Neural crest cell (in vitro differentiated cells): Measurements from ENCODE around the gene RFX2. TPM values are rescaled to one million over a fixed set of nuclear protein-coding genes. Genes with fewer than 3 reads are reported as not detected.
A peak's percentile ranks its signal among the peaks of the same experiment; 100 is the strongest.

Experiments
- DNase-seq: peaks from one replicate; pipeline ENCODE4 v3.0.0; 2021; ENCODE audit warnings: low read depth, mixed read lengths, low spot score
- H3K27ac Mint-ChIP-seq: one replicate; pipeline ENCODE4 v1.8.0; 2021; ENCODE audit warnings: mild to moderate bottlenecking, mixed read lengths; ENCODE audit not compliant: unreplicated experiment
- H3K27me3 Mint-ChIP-seq: 2 replicates; pipeline ENCODE4 v1.8.0; 2021; ENCODE audit warnings: low read depth, mild to moderate bottlenecking, mixed read lengths
- H3K36me3 Mint-ChIP-seq: 2 replicates; pipeline ENCODE4 v1.8.0; 2021; ENCODE audit warnings: low read depth, mild to moderate bottlenecking, mixed read lengths
- H3K4me1 Mint-ChIP-seq: 2 replicates; pipeline ENCODE4 v1.8.0; 2021; ENCODE audit warnings: mixed read lengths
- H3K4me3 Mint-ChIP-seq: one replicate; pipeline ENCODE4 v1.8.0; 2021; ENCODE audit warnings: mild to moderate bottlenecking, mixed read lengths
- H3K9me3 Mint-ChIP-seq: 2 replicates; pipeline ENCODE4 v1.8.0; 2021; ENCODE audit warnings: mixed read lengths
- CTCF ChIP-seq: fragments of 200-600 bp; sonication (generic); conservative IDR thresholded peaks from 2 replicates; pipeline ENCODE4 v1.5.0; 2021; ENCODE audit warnings: antibody characterized with exemption, mild to moderate bottlenecking
- total RNA-seq: library from RNA; stranded (reverse); gene quantifications from 2 replicates; pipeline ENCODE4 v1.2.1, GENCODE V29; 2021

The RFX2 gene
- total RNA-seq, 1 donor from 2014 or later, result 17.2 TPM

GRCh38 chr19:6071875-6072274 lies 38.4 kb downstream of the RFX2 start:
- H3K36me3 Mint-ChIP-seq, result peaks cover 6% of the 10 kb centered on the region
- peak overlapping the region; percentile 53 for H3K27ac Mint-ChIP-seq
- no peak for DNase-seq
- peaks cover 5% of the 10 kb centered on the region for H3K9me3 Mint-ChIP-seq
- H3K27me3 Mint-ChIP-seq, result no peaks in the 10 kb centered on the region
- H3K4me3 Mint-ChIP-seq, result no peak overlapping the region
- peaks cover 51% of the 10 kb centered on the region for H3K4me1 Mint-ChIP-seq
- no peak for TF ChIP-seq CTCF

- Mint-ChIP-seq H3K27ac (no peak overlapping the region), H3K27me3 (no peaks in the 10 kb centered on the region), H3K4me3 (no peak overlapping the region), H3K4me1 (peaks cover 55% of the 10 kb centered on the region), H3K36me3 (peaks cover 6% of the 10 kb centered on the region), H3K9me3 (peaks cover 5% of the 10 kb centered on the region)
- no peak for DNase-seq
- no peak for TF ChIP-seq CTCF
Measured at GRCh38 chr19:6070720-6071485, 39.4 kb downstream of the RFX2 start.

GRCh38 chr19:6070207-6070681 lies 40.1 kb downstream of the RFX2 start:
- TF ChIP-seq CTCF, result no peak
- Mint-ChIP-seq H3K4me1 (peaks cover 57% of the 10 kb centered on the region), H3K27ac (no peak overlapping the region)

DNA sequence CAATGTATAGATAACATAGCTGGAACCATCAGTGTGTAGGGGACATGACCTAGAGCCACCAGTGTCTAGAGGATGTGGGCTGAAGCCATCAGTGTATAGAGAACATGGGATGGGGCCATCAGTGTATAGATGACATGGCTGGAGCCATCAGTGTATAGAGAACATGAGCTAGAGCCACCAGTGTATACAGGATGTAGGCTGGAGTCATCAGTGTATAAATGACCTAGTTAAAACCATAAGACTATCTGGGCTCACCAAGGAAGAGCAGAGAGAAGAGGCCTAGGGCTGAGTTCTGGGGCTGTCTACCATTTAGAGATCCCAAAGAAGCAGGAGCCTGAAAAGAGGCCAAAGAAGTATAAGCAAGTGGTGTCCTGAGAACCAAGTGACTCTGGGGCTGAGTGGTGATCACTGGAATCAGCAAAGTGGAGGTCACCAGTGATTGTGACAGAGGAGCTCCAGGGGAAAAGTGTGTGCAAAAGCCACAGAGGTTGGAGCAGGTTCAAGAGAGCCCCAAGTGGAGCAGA lies 41.0 kb downstream of the RFX2 start:
- Mint-ChIP-seq H3K36me3 (peaks cover 6% of the 10 kb centered on the region), H3K27ac (no peak overlapping the region), H3K9me3 (peaks cover 5% of the 10 kb centered on the region), H3K4me3 (no peak overlapping the region), H3K4me1 (peaks cover 56% of the 10 kb centered on the region), H3K27me3 (no peaks in the 10 kb centered on the region)
- TF ChIP-seq CTCF, result no peak
- DNase-seq, result no peak

More at GRCh38 chr19:6070207-6070681, 40.1 kb downstream of the RFX2 start:
- no peak for DNase-seq
- H3K9me3 Mint-ChIP-seq, result peaks cover 5% of the 10 kb centered on the region
- no peaks in the 10 kb centered on the region for H3K27me3 Mint-ChIP-seq
- peaks cover 6% of the 10 kb centered on the region for H3K36me3 Mint-ChIP-seq
- H3K4me3 Mint-ChIP-seq, result no peak overlapping the region

DNA sequence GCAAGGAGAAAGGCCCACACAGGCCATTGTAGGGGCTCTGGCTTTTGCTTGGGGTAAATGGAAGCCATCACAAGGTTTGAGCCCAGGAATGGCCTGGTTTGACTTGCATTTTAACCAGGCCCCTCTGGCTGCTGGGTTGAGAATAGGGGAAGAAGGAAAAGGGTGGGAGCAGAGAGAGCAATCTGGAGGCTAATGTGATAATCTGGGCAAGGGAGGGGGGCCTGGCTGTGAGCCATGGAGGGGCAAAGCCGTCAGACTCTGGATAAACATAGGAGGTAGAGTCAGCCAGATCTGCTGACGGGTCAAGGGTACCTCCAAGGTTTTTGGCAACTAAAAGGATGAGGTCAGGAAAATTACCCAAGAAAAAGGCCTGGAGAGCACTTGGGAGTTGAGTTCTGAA lies 41.6 kb downstream of the RFX2 start:
- Mint-ChIP-seq H3K27ac (no peak overlapping the region), H3K36me3 (peaks cover 6% of the 10 kb centered on the region), H3K4me3 (no peak overlapping the region), H3K9me3 (peaks cover 5% of the 10 kb centered on the region), H3K4me1 (peaks cover 56% of the 10 kb centered on the region), H3K27me3 (no peaks in the 10 kb centered on the region)
- no peak for DNase-seq
- no peak for TF ChIP-seq CTCF
